Prostate gland (tissue), 2 donors: ENCODE results near the gene TMC4.

Experiments used
- CTCF ChIP-seq, 4 experiments: fragments of 200-600 bp in 2 of 4; fragments of 450-650 bp in 2 of 4; sonication (generic) in 2 of 4; IDR thresholded peaks; 1 replicate in 3 of 4; 2 replicates in 1 of 4; pipeline ENCODE4 v1.5.1; 2016 to 2019; ENCODE audit warnings: antibody characterized with exemption in 4 of 4, mild to moderate bottlenecking in 2 of 4, moderate library complexity in 2 of 4
- POLR2AphosphoS5 ChIP-seq: sonication (generic); formaldehyde crosslinking; IDR thresholded peaks from one replicate; pipeline ENCODE4 v1.6.1; 2017; ENCODE audit warnings: antibody characterized with exemption

GRCh38 chr19:54121259-54121658 lies 51.7 kb downstream of the TMC4 start:
- TF ChIP-seq POLR2AphosphoS5, result no peak
- TF ChIP-seq CTCF (IDR thresholded peaks at IDR 0.05), result no peak
